ENCODE results near the gene CPEB3.
"Not testable (repeated sequence)": the region's sequence is repeated elsewhere in the genome, so short reads cannot be mapped to it uniquely, and the experiment has no call there.

CPEB3 gene

GRCh38 chr10:92134049-92134448 is 156.8 kb downstream of the CPEB3 start:
- not testable (repeated sequence) for DNase-seq

GRCh38 chr10:92131275-92131820 is 159.5 kb downstream of the CPEB3 start:
- DNase-seq = no peak

GRCh38 chr10:92130622-92131274 is 160.1 kb downstream of the CPEB3 start:
- DNase-seq = no peak

- no peak for DNase-seq
Measured at GRCh38 chr10:92126100-92126650, 164.7 kb downstream of the CPEB3 start.

GRCh38 chr10:92125144-92125543 is 165.7 kb downstream of the CPEB3 start:
- no peak for DNase-seq

GRCh38 chr10:92124616-92125143 is 166.2 kb downstream of the CPEB3 start:
- DNase-seq = no peak

- no peak for DNase-seq
Measured at GRCh38 chr10:92124020-92124419, 166.9 kb downstream of the CPEB3 start.

GRCh38 chr10:92122941-92123450 is 167.9 kb downstream of the CPEB3 start:
- no peak for DNase-seq

GRCh38 chr10:92121686-92122492 is 169.0 kb downstream of the CPEB3 start:
- no peak for DNase-seq

GRCh38 chr10:92119340-92119739 is 171.5 kb downstream of the CPEB3 start:
- DNase-seq = no peak

- not testable (repeated sequence) for DNase-seq
Measured at GRCh38 chr10:92114917-92115316, 176.0 kb downstream of the CPEB3 start.

GRCh38 chr10:92113911-92114600 is 176.8 kb downstream of the CPEB3 start:
- no peak for DNase-seq

- no peak for DNase-seq
Measured at GRCh38 chr10:92112462-92112861, 178.4 kb downstream of the CPEB3 start.

GRCh38 chr10:92111336-92111939 is 179.4 kb downstream of the CPEB3 start:
- no peak for DNase-seq

- no peak for DNase-seq
Measured at GRCh38 chr10:92110039-92110794, 180.7 kb downstream of the CPEB3 start.

- no peak for DNase-seq
Measured at GRCh38 chr10:92108747-92109146, 182.1 kb downstream of the CPEB3 start.

GRCh38 chr10:92108120-92108519 is 182.8 kb downstream of the CPEB3 start:
- DNase-seq = no peak

- DNase-seq = no peak
Measured at GRCh38 chr10:92103376-92104090, 187.3 kb downstream of the CPEB3 start.

GRCh38 chr10:92102601-92103213 is 188.2 kb downstream of the CPEB3 start:
- DNase-seq = no peak

- DNase-seq = no peak
Measured at GRCh38 chr10:92094960-92095359, 195.9 kb downstream of the CPEB3 start.
